NCI-H146 treated with DMSO at 0.1 percent for 48 hours (cell line): Measurements from ENCODE around the gene MRPL46.
"Not testable (repeated sequence)": the region's sequence is repeated elsewhere in the genome, so short reads cannot be mapped to it uniquely, and the experiment has no call there.

Experiments
- DNase-seq: peaks from one replicate; lab custom pipeline; 2025; ENCODE audit not compliant: unreplicated experiment; lab: John Stamatoyannopoulos, UW

Gene MRPL46

DNA sequence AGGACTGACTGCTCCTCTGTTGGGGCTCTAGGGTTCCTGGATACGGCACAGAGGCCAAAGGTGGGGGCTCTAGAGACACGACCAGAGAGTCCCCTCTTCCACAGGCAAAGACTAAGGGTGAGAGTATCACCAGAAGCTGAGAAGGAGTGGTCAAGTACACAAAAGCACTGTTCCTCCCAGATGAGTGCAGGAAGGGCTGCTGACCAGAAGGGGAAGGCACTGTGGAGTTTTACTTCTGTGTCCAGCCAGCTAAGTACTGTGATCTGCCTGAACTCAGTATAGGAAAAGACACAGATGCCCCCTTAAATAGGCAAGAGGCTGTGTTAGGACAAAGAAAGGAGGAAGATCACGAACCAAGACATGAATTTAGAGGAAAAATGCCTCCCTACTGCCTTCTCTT lies 12.0 kb upstream of the MRPL46 start:
- DNase-seq = no peak

DNA sequence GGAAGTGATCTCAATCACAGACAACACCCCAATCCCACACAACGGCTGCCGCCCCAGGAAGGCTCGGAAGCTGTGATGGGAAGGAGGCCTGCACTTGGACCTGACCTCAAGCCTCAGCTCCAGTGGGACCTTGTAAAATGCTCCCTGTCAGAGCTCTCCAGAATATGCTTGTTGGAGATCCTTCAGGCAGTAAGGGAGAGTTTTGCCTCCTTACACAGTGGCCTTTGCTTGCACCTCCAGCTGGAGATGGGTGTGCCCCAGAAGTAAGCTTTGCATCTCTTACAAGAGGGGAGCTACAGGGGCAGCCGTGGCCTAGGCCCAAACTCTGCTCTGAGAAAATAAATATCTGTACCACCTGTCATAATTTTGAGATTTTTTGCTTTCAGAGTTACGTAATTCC lies 10.7 kb upstream of the MRPL46 start:
- no peak for DNase-seq

DNA sequence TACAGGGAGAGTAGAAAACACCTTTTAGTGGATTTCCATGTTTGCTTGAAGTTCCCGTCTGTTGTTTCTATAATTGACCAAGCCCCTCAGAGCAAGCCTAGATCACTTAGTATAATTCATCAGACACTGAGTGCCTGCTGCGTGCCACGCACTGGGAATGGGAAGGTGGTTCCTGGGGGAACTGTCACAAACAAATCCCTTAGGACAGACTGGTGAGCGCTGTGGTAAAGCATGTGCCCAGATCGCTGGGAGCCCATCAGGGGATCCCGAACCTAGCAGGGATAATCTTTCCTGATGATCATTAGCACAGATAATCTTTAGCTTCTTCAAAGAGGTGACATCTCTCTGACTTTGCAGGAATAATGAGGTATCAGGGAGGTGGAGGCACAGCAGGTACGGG lies 9.9 kb upstream of the MRPL46 start:
- no peak for DNase-seq

DNA sequence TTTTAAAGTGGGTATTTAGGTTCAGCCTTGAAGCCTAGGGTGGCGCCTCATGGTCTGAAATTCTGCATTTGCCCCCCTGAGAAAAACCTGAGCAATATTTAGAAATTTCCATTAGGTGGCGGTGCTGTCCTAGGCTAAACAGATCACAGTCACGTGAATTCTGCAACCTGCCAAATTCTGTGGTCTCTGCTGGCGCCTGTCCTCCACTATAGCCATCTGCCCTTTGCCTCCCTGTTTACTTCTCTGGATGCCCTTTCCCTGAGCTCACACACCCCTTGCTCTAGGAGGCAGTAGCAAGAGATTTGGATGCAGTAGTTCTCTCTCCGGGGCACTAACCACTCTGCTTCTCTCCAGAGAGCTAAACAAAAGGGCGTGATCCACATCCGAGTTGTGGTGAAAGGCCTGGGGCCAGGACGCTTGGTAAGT lies 9.5 kb upstream of the MRPL46 start:
- DNase-seq = no peak

DNA sequence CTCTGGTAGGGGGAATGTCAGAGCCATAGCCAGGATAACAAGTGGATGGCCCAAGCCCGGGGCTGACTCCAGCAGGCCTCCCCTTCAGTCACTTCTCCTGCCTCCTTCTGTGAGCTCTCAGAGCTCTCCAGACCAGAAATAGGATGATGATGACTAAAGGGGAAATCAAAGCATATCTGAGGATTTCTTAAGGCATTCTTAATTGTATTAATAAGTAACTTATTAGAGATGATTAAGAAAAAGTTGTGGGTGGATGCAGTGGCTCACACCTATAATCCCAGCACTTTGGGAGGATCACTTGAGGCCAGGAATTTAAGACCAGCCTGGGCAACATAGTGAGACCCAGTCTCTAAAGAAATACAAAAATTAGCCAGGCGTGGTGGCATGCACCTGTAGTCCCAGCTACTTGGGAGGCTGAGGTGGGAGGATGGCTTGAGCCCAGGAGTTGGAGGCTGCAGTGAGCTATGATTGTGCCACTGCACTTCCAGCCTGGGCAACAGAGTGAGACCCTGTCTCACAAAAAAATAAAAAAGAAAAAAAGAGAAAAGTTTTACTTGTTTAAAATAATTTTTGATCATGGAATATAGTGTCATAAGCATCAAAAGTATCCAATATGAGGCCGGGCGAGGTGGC lies 6.6 kb upstream of the MRPL46 start:
- DNase-seq = not testable (repeated sequence)

DNA sequence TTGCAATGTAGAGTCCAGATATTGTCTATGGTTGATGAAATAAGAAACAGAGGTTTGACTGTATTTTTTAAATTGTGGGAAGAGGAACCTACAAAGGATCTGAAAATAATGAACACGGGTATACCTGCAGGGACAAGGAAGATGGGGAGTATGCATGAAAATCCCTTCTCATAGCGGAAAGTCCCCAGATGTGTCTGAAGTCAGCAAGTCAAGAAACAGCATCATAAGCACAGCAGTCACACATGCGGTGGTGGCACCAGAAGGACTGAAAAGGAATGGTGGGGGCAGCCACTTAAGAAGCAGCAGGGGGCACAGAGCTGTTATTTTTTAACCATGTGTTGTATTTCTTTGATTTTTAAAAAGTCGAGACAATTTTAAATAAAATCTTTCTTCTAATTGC lies 5.0 kb upstream of the MRPL46 start:
- DNase-seq = no peak

DNA sequence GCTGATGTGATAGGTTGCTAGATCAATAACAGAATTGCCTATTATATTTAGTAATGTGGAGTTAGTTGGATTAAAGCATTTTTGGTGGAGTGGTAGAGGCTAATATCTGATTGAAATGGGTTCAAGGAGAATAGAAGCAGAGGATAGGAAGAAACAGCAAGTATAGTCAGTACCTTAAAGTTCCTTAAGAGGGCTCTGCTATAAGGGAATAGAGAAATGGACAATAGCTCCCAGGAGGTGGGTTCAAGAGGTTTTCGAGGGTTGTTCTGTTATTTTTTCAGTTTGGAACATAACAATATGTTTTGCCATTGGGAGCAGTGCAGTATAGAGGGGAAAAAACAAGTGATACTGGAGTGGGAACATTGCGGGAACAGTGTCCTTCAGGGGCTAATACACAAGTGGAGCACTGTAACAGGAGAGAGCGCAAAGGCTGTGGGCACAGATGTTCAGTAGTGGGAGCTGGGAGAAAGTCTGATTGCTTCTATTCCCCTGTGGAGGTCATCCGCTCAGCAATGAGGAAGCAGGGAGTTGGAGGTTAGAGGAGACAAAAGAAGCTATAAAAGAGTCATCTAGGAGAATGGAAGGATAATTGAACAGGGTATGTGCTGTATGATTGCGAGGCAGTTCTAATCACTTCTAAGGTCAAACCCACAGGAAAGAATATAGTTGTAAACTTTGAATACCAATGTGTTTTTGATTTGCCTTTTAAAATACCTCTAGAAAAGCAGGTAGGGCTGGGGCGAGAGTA lies 3.6 kb upstream of the MRPL46 start:
- no peak for DNase-seq

DNA sequence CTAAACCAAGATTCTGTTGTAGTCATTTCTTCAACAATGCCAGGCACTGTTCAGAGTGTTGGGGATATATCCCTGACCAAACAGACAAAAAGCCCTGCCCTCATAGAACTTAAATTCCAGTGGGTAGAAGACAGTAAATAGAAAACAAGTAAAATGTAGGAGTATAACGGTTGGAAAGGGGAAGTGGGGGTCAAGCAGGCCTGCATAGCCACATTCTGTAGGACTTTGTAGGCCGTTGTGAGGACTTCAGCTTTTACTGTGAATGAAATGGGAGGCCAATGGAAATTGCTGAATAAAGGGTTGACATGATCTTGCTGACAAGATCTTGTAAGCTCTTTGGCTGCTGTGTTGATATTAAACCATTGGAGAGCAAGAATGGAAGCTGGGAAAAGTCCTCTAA lies 2.1 kb upstream of the MRPL46 start:
- no peak for DNase-seq

DNA sequence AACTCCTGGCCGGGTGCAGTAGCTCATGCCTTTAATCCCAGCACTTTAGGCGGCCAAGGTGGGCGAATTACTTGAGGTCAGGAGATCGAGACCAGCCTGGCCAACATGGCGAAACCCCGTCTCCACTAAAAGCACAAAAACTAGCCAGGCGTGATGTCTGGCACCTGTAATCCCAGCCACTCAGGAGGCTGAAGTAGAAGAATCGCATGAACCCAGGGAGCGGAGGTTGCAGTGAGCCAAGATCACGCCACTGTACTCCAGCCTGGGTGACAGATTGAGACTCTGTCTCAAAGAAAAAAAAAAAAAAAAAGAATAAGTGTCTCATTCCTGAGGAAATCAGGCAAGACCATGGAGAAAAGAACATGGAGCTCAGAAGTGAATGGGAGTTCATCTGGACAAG lies 1.5 kb upstream of the MRPL46 start:
- DNase-seq = not testable (repeated sequence)

DNA sequence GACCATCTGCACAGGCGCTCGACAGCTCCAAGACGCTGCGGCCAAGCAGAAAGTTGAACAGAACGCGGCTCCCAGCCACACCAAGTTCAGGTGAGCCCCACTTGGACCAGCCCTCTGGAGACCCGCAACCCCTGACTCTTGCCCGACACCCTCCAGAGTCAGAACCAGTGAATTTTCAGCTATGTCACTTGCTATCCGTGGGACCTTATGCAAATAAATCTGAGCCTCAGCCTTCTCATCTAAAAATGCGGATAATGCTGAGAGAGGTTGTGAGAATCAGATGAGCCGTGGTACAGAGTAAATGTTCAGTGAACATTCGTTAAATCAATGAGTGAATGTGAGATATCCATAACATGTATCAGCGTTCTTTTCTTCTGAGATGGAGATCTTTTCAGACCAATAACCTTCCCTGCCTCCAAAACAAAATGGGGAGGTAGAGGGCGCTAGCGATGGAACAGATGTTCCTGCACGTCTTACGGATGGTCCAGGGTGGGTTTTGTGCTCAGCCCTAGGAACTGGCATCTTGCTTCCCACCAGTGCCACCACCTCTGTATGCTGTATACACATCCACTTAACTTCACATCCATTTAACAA lies 844 bp upstream of the MRPL46 start:
- no peak for DNase-seq

DNA sequence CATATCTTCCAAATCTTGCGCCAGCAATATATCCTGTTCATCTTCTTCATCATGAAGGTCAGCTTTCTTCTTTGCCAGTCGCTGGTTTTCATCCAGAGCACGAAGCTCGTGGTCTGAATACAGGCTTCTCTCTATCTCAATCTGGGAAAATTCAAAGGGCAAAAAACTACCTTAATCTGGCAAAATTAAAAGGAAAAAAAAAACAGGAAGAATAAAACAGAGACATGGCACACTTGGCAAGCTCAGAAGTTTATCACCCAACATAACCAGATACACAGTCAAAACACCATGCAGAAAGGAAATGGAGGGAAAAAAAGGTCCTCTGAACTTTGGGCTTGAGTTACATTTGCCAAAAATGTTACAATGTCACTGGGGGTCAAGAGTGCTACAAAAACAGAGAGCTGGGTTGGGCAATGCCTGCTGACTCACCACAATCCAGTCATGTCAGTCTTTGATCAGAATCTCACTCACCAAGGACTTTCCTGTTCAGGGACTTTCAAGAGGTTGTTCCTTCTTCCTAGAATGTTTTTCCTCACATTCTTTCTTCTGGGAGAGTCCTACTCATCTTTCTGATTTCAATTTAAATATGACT lies 1.5 kb downstream of the MRPL46 start:
- DNase-seq = no peak

DNA sequence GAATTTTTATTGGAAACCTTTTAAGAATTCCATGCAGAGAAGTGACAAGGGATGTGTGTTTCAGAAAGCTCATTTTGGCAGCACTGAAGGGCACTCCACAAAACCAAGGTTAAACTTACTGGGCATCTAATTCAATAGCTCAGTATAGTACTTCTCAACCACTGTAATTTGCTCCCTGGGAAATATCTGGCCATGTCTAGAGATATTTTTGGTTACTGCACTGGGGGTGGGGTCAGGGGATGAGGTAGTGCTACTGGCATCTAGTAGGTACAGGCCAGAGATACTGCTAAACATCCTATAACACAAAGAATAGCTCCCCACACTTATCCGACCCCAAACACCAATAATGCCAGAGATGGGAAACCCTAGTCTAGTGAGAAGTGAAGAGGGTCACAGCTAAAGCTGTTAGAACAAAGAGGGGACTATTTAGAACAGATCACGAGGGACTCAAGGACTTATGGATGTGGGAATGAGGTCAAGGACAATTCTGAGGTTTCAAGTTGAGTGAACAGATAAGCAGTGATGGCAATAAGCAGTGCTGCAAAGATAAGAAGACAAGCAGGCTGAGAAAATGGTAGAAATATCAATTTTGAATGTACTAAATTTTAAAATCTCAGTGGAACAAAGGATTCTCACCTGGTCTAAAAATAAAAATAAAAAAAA lies 3.2 kb downstream of the MRPL46 start:
- no peak for DNase-seq

DNA sequence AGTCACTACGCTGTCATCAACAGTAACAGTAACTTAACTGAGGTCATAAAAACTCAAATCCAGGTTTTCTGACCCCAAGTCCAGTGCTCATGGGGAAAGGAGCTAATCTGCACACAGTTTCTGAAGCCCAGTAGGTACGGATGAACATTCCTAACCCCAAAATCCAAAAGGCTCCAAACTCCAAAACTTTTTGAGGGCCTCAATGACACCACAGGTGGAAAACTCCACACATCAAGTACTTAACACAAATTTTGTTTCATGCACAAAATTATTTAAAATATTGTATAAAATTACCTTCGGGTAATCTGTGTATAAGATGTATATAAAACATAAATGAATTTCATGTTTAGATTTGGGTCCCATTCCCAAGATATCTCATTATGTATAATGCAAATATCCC lies 10.5 kb downstream of the MRPL46 start:
- no peak for DNase-seq

DNA sequence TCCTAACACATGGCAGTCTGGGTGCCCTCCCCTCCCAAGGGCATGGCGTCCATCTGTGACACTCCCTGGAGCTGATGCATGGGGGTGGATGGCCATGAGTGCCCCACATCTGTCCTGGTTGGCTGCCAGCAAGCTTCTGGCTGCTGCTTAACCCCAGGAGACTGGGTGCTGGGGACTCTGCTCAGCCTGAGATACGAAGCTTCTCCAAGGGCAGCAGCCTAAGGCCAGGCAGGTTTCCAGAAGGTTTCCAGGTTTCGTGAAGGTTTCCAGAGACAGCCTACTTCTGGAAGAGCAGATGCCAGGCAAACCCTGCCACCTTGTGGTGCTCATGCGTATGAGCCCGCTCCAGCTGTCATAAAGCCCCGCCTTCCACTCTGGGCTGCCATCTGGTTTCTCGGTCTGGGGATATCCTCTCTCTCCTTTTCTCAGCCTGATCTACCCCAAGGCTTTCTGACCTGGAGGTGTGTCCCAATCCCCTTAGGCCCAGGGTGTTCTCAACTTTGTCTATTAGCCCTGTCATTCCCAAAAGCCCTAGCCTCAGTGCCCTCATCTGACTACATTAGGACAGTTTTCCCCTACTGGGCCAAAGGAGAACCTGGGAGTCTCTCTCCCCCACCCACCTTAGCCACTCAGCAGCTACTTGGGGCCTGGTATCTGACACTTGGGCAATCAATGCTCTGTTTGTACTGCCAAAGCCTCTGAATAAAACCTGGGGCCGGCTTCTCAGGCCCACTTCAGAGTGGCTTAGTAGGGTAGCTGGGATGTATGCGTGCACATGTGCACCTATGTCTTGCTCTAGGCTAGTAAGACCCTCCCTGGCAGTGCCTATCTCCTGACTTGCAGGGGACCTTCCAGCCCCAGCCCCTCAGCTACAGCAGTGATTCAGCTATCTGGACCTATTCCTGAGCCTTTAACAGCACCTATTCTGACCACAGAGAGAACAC lies 12.0 kb downstream of the MRPL46 start:
- peak; percentile 5 for DNase-seq

DNA sequence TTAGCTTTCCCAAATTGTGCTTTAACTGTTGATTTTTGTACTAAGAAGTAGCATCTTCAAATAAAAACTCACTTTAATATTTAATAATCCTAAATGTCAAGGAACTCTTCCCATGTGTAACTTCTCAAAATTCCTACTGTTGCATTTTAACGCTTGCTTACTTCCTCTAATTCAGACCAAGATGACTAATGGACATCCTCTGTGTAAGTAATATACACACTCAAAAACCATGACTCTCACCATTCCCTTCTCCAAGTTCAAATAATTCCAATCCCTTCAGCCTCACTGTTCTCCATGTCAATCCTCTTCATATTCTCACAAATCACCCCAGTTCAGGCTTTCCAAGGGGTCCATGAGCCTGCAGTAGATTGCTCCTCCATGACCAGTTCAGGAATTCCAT lies 13.0 kb downstream of the MRPL46 start:
- DNase-seq = no peak

DNA sequence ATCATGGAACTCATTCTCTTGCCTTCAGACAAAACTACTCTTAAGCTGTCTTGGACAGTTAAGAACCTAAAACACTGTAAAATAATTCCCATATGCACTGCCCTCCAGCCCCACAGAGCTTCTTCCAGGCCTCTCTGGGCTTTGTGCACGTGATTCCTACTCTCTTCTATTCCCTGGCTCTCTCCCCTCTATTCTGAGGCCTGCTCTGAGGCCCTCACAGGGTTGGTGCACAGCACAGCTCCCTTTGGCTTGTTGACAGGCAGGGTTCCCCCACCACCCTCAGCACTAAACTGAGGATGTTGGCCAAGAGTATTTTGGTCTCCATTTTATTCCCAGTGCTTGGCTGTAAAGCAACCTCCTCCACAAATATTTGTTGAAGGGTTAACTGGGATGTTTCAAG lies 13.5 kb downstream of the MRPL46 start:
- DNase-seq = no peak

DNA sequence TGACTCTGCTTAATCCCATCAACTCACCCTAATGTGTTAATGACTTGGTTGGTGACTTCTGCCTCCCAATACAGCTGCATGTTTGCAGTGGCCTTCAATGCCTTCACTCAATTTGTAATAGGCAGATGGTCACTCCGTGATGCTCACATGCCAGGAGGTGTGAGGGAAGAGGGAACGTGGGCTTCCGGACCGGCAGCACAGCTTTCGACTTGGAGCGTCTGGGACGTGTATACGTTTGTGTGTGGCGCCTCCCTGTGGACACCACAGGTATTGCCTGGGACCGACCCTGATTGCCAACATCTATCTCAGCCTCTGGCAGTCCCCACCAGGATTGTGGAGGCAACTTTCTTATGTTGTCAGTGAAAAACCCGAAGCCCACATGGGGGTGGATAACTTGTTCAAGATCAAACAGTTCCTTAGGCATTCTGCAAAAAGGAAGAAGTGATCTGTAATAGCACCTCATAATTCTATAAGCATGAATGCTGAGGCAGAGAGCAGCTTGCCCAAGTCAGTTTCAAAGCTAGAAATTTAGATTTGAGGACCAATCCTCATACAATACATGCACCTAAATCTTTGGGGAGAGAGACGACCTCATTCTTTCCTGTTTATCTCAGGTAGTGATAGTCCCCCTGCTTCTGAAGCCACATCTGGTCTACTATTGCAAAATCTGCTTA lies 16.9 kb downstream of the MRPL46 start:
- no peak for DNase-seq

DNA sequence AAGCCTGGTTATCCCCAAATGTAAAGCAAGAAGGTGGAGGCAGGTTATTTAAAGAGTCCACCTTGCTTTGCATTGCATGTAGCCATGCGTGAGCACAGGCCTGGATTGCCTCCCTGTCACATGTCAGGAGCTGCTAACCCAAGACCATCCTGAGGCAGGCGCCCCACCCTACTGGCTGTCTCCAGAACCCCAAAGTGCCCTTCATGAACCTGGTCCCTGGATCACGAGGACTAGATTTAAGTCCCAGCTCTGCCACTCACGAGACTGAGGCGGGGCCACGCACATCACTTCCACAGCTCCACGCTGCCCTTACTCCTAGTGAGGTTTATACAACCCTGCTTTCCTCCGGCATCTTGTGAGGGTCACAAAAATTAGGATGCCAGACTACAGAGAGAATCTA lies 17.6 kb downstream of the MRPL46 start:
- DNase-seq = no peak

DNA sequence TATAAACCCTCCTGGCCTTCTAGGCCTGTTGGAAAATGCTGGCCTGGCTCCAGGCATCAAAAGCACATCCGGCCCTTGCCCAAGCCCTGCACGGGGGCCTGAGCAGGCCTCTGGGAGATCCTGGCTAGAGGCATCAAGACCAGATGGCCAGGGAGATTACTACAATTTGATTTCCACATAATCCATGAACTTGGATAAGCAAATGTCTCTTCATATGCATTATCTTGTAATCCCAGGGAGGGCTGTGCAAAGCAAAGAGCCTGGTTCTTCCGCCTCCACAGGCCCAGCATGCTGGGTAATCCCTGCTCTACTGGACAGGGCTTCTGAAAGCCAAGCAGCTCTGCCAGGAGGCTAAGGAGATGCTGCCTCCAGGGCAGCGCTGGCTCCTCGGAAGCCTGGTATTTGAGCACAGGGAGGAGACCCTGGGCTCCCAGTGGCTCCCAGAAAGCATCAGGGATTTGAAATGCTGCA lies 18.2 kb downstream of the MRPL46 start:
- DNase-seq = no peak

DNA sequence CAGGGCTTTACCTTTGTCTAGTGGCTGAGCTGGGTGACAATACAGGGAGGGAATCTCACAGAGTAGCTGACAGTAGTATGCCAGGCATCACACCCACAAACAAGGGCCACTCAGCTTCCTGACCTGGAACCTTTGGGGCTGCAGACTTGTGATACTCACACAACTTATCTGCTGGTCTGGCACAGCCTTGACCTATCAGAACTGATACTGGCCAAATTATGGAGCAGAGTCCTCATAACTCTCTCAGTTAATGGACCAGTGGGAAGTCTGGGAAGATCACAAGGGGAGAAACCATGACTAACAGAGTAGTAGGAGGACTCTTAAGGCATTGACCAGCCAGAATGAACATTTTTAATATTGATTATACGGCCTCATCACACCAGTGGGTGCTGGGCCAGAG lies 19.4 kb downstream of the MRPL46 start:
- no peak for DNase-seq
